Dendritic cell treated with granulocyte-macrophage colony-stimulating factor and Interleukin-4, amounts not matched to agents 40 ng/mL and 50 ng/mL, for 4 days (primary cell): ENCODE data around the gene PLPP6.

Experiments
- H3K27ac Mint-ChIP-seq: one replicate; pipeline ENCODE4 v1.8.0; 2022; ENCODE audit warnings: mild to moderate bottlenecking, mixed read lengths
- H3K27me3 Mint-ChIP-seq: one replicate; pipeline ENCODE4 v1.8.0; 2022; ENCODE audit warnings: mild to moderate bottlenecking, mixed read lengths
- H3K36me3 Mint-ChIP-seq: one replicate; pipeline ENCODE4 v1.8.0; 2022; ENCODE audit warnings: low read depth, mixed read lengths
- H3K4me1 Mint-ChIP-seq: one replicate; pipeline ENCODE4 v1.8.0; 2022; ENCODE audit warnings: low read depth, mixed read lengths
- H3K4me3 Mint-ChIP-seq: one replicate; pipeline ENCODE4 v1.8.0; 2022; ENCODE audit warnings: mild to moderate bottlenecking, moderate library complexity, mixed read lengths
- H3K9me3 Mint-ChIP-seq: one replicate; pipeline ENCODE4 v1.8.0; 2022; ENCODE audit warnings: mixed read lengths
- intact Hi-C: fragments of 100-400 bp; cut with micrococcal nuclease; formaldehyde crosslinking; loops from one replicate; pipeline ENCODE4 v1.15.0; 2022

PLPP6 gene

GRCh38 chr9:4689687-4690104 is 27.6 kb downstream of the PLPP6 start:
- H3K27me3 Mint-ChIP-seq = no peaks in the 10 kb centered on the region
- H3K4me1 Mint-ChIP-seq = peaks cover 5% of the 10 kb centered on the region
- intact Hi-C loops = loop anchor here (10.0 kb wide), 1 partner anchor 1845 kb away; the partner anchor contains the start of gene PUM3
- no peaks in the 10 kb centered on the region for H3K9me3 Mint-ChIP-seq
- H3K4me3 Mint-ChIP-seq = no peak overlapping the region
- H3K27ac Mint-ChIP-seq = no peak overlapping the region
- H3K36me3 Mint-ChIP-seq = peaks cover 66% of the 10 kb centered on the region

- intact Hi-C loops = no loop called here
- no peaks in the 10 kb centered on the region for H3K9me3 Mint-ChIP-seq
- peaks cover 63% of the 10 kb centered on the region for H3K36me3 Mint-ChIP-seq
- no peaks in the 10 kb centered on the region for H3K27me3 Mint-ChIP-seq
- no peak overlapping the region for H3K27ac Mint-ChIP-seq
- H3K4me1 Mint-ChIP-seq = peaks cover 5% of the 10 kb centered on the region
- H3K4me3 Mint-ChIP-seq = no peak overlapping the region
Observed at GRCh38 chr9:4690144-4690543, 28.1 kb downstream of the PLPP6 start.

GRCh38 chr9:4691795-4692194 is 29.7 kb downstream of the PLPP6 start:
- Mint-ChIP-seq H3K9me3 (no peaks in the 10 kb centered on the region), H3K4me3 (no peak overlapping the region), H3K4me1 (peaks cover 5% of the 10 kb centered on the region), H3K27me3 (no peaks in the 10 kb centered on the region), H3K36me3 (peaks cover 57% of the 10 kb centered on the region), H3K27ac (no peak overlapping the region)
- intact Hi-C loops = no loop called here

GRCh38 chr9:4700091-4700490 is 38.0 kb downstream of the PLPP6 start:
- no peaks in the 10 kb centered on the region for H3K27me3 Mint-ChIP-seq
- no peaks in the 10 kb centered on the region for H3K4me1 Mint-ChIP-seq
- H3K36me3 Mint-ChIP-seq = peaks cover 51% of the 10 kb centered on the region
- H3K9me3 Mint-ChIP-seq = no peaks in the 10 kb centered on the region
- H3K27ac Mint-ChIP-seq = no peak overlapping the region
- intact Hi-C loops = no loop called here
- H3K4me3 Mint-ChIP-seq = no peak overlapping the region

- H3K27ac Mint-ChIP-seq = no peak overlapping the region
- intact Hi-C loops = no loop called here
Observed at GRCh38 chr9:4700932-4701331, 38.8 kb downstream of the PLPP6 start.

GRCh38 chr9:4701526-4701925 is 39.4 kb downstream of the PLPP6 start:
- peaks cover 54% of the 10 kb centered on the region for H3K36me3 Mint-ChIP-seq
- no peak overlapping the region for H3K4me3 Mint-ChIP-seq
- H3K4me1 Mint-ChIP-seq = no peaks in the 10 kb centered on the region
- no peaks in the 10 kb centered on the region for H3K27me3 Mint-ChIP-seq
- intact Hi-C loops = no loop called here
- H3K9me3 Mint-ChIP-seq = no peaks in the 10 kb centered on the region
- H3K27ac Mint-ChIP-seq = no peak overlapping the region

More at GRCh38 chr9:4700932-4701331, 38.8 kb downstream of the PLPP6 start:
- H3K36me3 Mint-ChIP-seq = peaks cover 55% of the 10 kb centered on the region
- no peaks in the 10 kb centered on the region for H3K4me1 Mint-ChIP-seq
- H3K27me3 Mint-ChIP-seq = no peaks in the 10 kb centered on the region
- no peak overlapping the region for H3K4me3 Mint-ChIP-seq
- no peaks in the 10 kb centered on the region for H3K9me3 Mint-ChIP-seq

- Mint-ChIP-seq H3K4me1 (no peaks in the 10 kb centered on the region), H3K27ac (no peak overlapping the region), H3K4me3 (no peak overlapping the region), H3K36me3 (peaks cover 49% of the 10 kb centered on the region), H3K27me3 (no peaks in the 10 kb centered on the region), H3K9me3 (no peaks in the 10 kb centered on the region)
- intact Hi-C loops = no loop called here
Observed at GRCh38 chr9:4704129-4704528, 42.0 kb downstream of the PLPP6 start.

GRCh38 chr9:4706021-4706420 is 43.9 kb downstream of the PLPP6 start:
- H3K27ac Mint-ChIP-seq = no peak overlapping the region
- no peaks in the 10 kb centered on the region for H3K4me1 Mint-ChIP-seq
- no peaks in the 10 kb centered on the region for H3K27me3 Mint-ChIP-seq
- no peaks in the 10 kb centered on the region for H3K9me3 Mint-ChIP-seq
- intact Hi-C loops = no loop called here
- H3K36me3 Mint-ChIP-seq = peaks cover 54% of the 10 kb centered on the region
- H3K4me3 Mint-ChIP-seq = no peak overlapping the region

GRCh38 chr9:4706971-4707622 is 45.0 kb downstream of the PLPP6 start:
- Mint-ChIP-seq H3K27ac (no peak overlapping the region), H3K9me3 (no peaks in the 10 kb centered on the region), H3K4me3 (no peak overlapping the region), H3K36me3 (peaks cover 49% of the 10 kb centered on the region), H3K4me1 (no peaks in the 10 kb centered on the region), H3K27me3 (no peaks in the 10 kb centered on the region)
- intact Hi-C loops = no loop called here

- Mint-ChIP-seq H3K9me3 (no peaks in the 10 kb centered on the region), H3K36me3 (peaks cover 42% of the 10 kb centered on the region), H3K4me3 (no peak overlapping the region), H3K27me3 (no peaks in the 10 kb centered on the region), H3K27ac (no peak overlapping the region), H3K4me1 (peaks cover 4% of the 10 kb centered on the region)
- intact Hi-C loops = no loop called here
Observed at GRCh38 chr9:4709380-4709779, 47.3 kb downstream of the PLPP6 start.

GRCh38 chr9:4713849-4714248 is 51.8 kb downstream of the PLPP6 start:
- Mint-ChIP-seq H3K27me3 (no peaks in the 10 kb centered on the region), H3K9me3 (no peaks in the 10 kb centered on the region), H3K36me3 (peaks cover 54% of the 10 kb centered on the region)

GRCh38 chr9:4714266-4715016 is 52.3 kb downstream of the PLPP6 start:
- Mint-ChIP-seq H3K9me3 (no peaks in the 10 kb centered on the region), H3K4me3 (no peak overlapping the region), H3K4me1 (peaks cover 4% of the 10 kb centered on the region), H3K36me3 (peaks cover 59% of the 10 kb centered on the region), H3K27me3 (no peaks in the 10 kb centered on the region), H3K27ac (no peak overlapping the region)
- intact Hi-C loops = no loop called here

More at GRCh38 chr9:4713849-4714248, 51.8 kb downstream of the PLPP6 start:
- Mint-ChIP-seq H3K27ac (no peak overlapping the region), H3K4me3 (no peak overlapping the region), H3K4me1 (peaks cover 4% of the 10 kb centered on the region)
- intact Hi-C loops = no loop called here
